GM23338 (cell line): ENCODE data around the gene EPSTI1. TPM values are rescaled to one million over a fixed set of nuclear protein-coding genes. Genes with fewer than 3 reads are reported as not detected.

Experiments
- ATAC-seq: fragments of 200-7000 bp; cut with Tn5 transposase; 3 replicates; pipeline ENCODE4 v1.9.1; 2020
- DNase-seq: peaks from one replicate; pipeline ENCODE4 v3.0.0-alpha.2; 2015; ENCODE audit warnings: low spot score
- H2AFZ ChIP-seq: fragments of 200-600 bp; sonication (generic); 2 replicates; pipeline ENCODE4 v1.8.0; 2016; ENCODE audit warnings: antibody characterized with exemption, mild to moderate bottlenecking, moderate library complexity
- H3F3A ChIP-seq: fragments of 200-600 bp; sonication (generic); replicated peaks from 2 replicates; pipeline ENCODE4 v1.8.0; 2017; ENCODE audit warnings: antibody characterized with exemption, mixed run types, low read depth
- H3K27ac ChIP-seq: fragments of 200-600 bp; sonication (generic); 2 replicates; pipeline ENCODE4 v1.6.1; 2016; ENCODE audit warnings: low read depth
- H3K27me3 ChIP-seq: fragments of 200-600 bp; sonication (generic); 2 replicates; pipeline ENCODE4 v1.8.0; 2016; ENCODE audit warnings: mild to moderate bottlenecking, mixed run types, moderate library complexity; ENCODE audit not compliant: insufficient read depth
- H3K36me3 ChIP-seq: fragments of 200-600 bp; sonication (generic); 2 replicates; pipeline ENCODE4 v1.8.0; 2016; ENCODE audit warnings: mild to moderate bottlenecking; ENCODE audit not compliant: insufficient read depth
- H3K4me1 ChIP-seq: fragments of 200-600 bp; sonication (generic); 2 replicates; pipeline ENCODE4 v1.8.0; 2016; ENCODE audit warnings: mild to moderate bottlenecking, moderate library complexity; ENCODE audit not compliant: insufficient read depth
- H3K4me2 ChIP-seq: fragments of 200-600 bp; sonication (generic); 2 replicates; pipeline ENCODE4 v1.7.1; 2017; ENCODE audit warnings: mixed run types
- H3K4me3 ChIP-seq: fragments of 200-600 bp; sonication (generic); 2 replicates; pipeline ENCODE4 v1.6.1; 2016; ENCODE audit warnings: mixed run types
- H3K79me2 ChIP-seq: fragments of 200-600 bp; sonication (generic); replicated peaks from 2 replicates; pipeline ENCODE4 v1.8.0; 2017; ENCODE audit warnings: mild to moderate bottlenecking; ENCODE audit not compliant: insufficient read depth
- H3K9me2 ChIP-seq: fragments of 200-600 bp; sonication (generic); 2 replicates; pipeline ENCODE4 v1.8.0; 2017; ENCODE audit not compliant: insufficient read depth
- H4K20me1 ChIP-seq: fragments of 200-600 bp; sonication (generic); replicated peaks from 2 replicates; pipeline ENCODE4 v1.8.0; 2017; ENCODE audit warnings: mild to moderate bottlenecking; ENCODE audit not compliant: insufficient read depth
- H3K27ac Mint-ChIP-seq: 2 replicates; pipeline ENCODE4 v1.8.0; 2020; ENCODE audit warnings: inconsistent platforms, mild to moderate bottlenecking, moderate library complexity, mixed read lengths
- H3K27me3 Mint-ChIP-seq: 3 replicates; pipeline ENCODE4 v1.8.0; 2022; ENCODE audit warnings: low read depth, mild to moderate bottlenecking, moderate library complexity, mixed read lengths, inconsistent platforms; ENCODE audit not compliant: insufficient read depth, poor library complexity
- H3K36me3 Mint-ChIP-seq: 3 replicates; pipeline ENCODE4 v1.8.0; 2021; ENCODE audit warnings: low read depth, mild to moderate bottlenecking, inconsistent platforms, moderate library complexity, mixed read lengths
- H3K4me1 Mint-ChIP-seq: 3 replicates; pipeline ENCODE4 v1.8.0; 2020; ENCODE audit warnings: mild to moderate bottlenecking, inconsistent platforms, mixed read lengths
- H3K4me3 Mint-ChIP-seq: 3 replicates; pipeline ENCODE4 v1.8.0; 2021; ENCODE audit warnings: moderate library complexity, mild to moderate bottlenecking, inconsistent platforms, mixed read lengths
- H3K9me3 Mint-ChIP-seq: 3 replicates; pipeline ENCODE4 v1.8.0; 2020; ENCODE audit warnings: moderate library complexity, mild to moderate bottlenecking, inconsistent platforms, mixed read lengths
- CTCF ChIP-seq, 2 experiments: fragments of 200-600 bp in 1 of 2; sonication (generic) in 1 of 2; conservative IDR thresholded peaks; 2 replicates each; pipeline versions ENCODE4 v1.5.1 to v1.6.1; 2016 to 2017; ENCODE audit warnings: antibody characterized with exemption in 2 of 2, low read depth in 2 of 2, mild to moderate bottlenecking in 2 of 2, moderate library complexity in 1 of 2
- ETS1 ChIP-seq: IDR thresholded peaks from 2 replicates; pipeline ENCODE4 v1.6.1; 2016; ENCODE audit warnings: antibody characterized with exemption
- EZH2 ChIP-seq: fragments of 200-600 bp; sonication (generic); IDR thresholded peaks from one replicate; pipeline ENCODE4 v1.8.0; 2017; ENCODE audit warnings: antibody characterized with exemption, mild to moderate bottlenecking, low read depth; ENCODE audit not compliant: unreplicated experiment
- EZH2phosphoT487 ChIP-seq: fragments of 200-600 bp; sonication (generic); IDR thresholded peaks from one replicate; pipeline ENCODE4 v1.8.1; 2018; ENCODE audit warnings: antibody characterized with exemption; ENCODE audit not compliant: unreplicated experiment
- JUNB ChIP-seq: IDR thresholded peaks from one replicate; pipeline ENCODE4 v1.6.1; 2016; ENCODE audit warnings: antibody characterized with exemption; ENCODE audit not compliant: unreplicated experiment
- NANOG ChIP-seq: IDR thresholded peaks from 2 replicates; pipeline ENCODE4 v1.6.1; 2016; ENCODE audit warnings: antibody characterized with exemption, borderline replicate concordance
- POLR2AphosphoS5 ChIP-seq: IDR thresholded peaks from 2 replicates; pipeline ENCODE4 v1.6.1; 2016; ENCODE audit warnings: antibody characterized with exemption, low read depth
- REST ChIP-seq: IDR thresholded peaks from one replicate; pipeline ENCODE4 v1.6.1; 2018; ENCODE audit warnings: antibody characterized with exemption; ENCODE audit not compliant: unreplicated experiment
- ZNF114 ChIP-seq: fragments of 250-450 bp; sonication (Bioruptor Pico); IDR thresholded peaks from 2 replicates; pipeline ENCODE4 v1.5.0; 2020; ENCODE audit warnings: mild to moderate bottlenecking, moderate library complexity
- ZNF331 ChIP-seq: fragments of 250-450 bp; sonication (Bioruptor Pico); IDR thresholded peaks from 2 replicates; pipeline ENCODE4 v1.5.0; 2020; ENCODE audit warnings: low read depth, mild to moderate bottlenecking, moderate library complexity
- ZNF462 ChIP-seq: fragments of 250-450 bp; sonication (Bioruptor Pico); IDR thresholded peaks from 2 replicates; pipeline ENCODE4 v1.5.0; 2020; ENCODE audit warnings: mild to moderate bottlenecking, moderate library complexity
- polyA plus RNA-seq: library from polyadenylated mRNA; unstranded; fragments of >200 nt; fragmentation: Nextera tagmentation; extraction: Ambion mirVana; gene quantifications from 2 replicates; pipeline ENCODE4 v1.2.1, GENCODE V29; 2016
- total RNA-seq: library from RNA; depleted of rRNA; stranded (reverse); fragments of >200 nt; shearing (Covaris generic); gene quantifications from 2 replicates; pipeline ENCODE4 v1.2.3, GENCODE V29; 2014

Gene EPSTI1
- total and polyA plus RNA-seq, 2 experiments from 2014 or later: 0.10 to 0.68 TPM

- H3K9me3 Mint-ChIP-seq: no peaks in the 10 kb centered on the region
- H3K27ac Mint-ChIP-seq: no peak overlapping the region
- Histone ChIP-seq H2AFZ (no peak overlapping the region), H3F3A (no peaks in the 10 kb centered on the region), H3K9me2 (0 out of 2 replicates have a peak, but pooled peaks cover 5% of the 10 kb centered on the region), H3K4me3 (no peak overlapping the region), H3K4me1 (0 out of 2 replicates have a peak, but pooled peaks cover 8% of the 10 kb centered on the region), H3K27ac (no peak overlapping the region), H3K27me3 (peaks cover 36% of the 10 kb centered on the region), H3K4me2 (no peak overlapping the region), H3K36me3 (no peaks in the 10 kb centered on the region), H3K79me2 (no peaks in the 10 kb centered on the region), H4K20me1 (no peaks in the 10 kb centered on the region)
- H3K27me3 Mint-ChIP-seq: peaks cover 23% of the 10 kb centered on the region
- no peaks in the 10 kb centered on the region for H3K36me3 Mint-ChIP-seq
- ATAC-seq (no peak), DNase-seq (no peak)
- H3K4me3 Mint-ChIP-seq: no peak overlapping the region
- TF ChIP-seq ZNF462 (CRISPR knock-in tag) (no peak), NANOG (no peak), ZNF331 (CRISPR knock-in tag) (no peak), REST (no peak), ZNF114 (no peak), CTCF (conservative IDR thresholded peaks at IDR 0.05; ENCODE audit: low read depth in 2 of 2) (no peak), EZH2 (no peak), JUNB (no peak), EZH2phosphoT487 (no peak), POLR2AphosphoS5 (no peak), ETS1 (no peak)
- peaks cover 11% of the 10 kb centered on the region; the same call in 2 of the 3 replicates for H3K4me1 Mint-ChIP-seq
Measured at GRCh38 chr13:42990291-42991232, 1.5 kb downstream of the EPSTI1 start.
